Measurements from ENCODE around the gene TRPV3.
"Not testable (repeated sequence)": the region's sequence is repeated elsewhere in the genome, so short reads cannot be mapped to it uniquely, and the experiment has no call there.

The TRPV3 gene

GRCh38 chr17:3524024-3524423 is 33.6 kb downstream of the TRPV3 start:
- no peak for DNase-seq (ENCODE audit: low read depth)

GRCh38 chr17:3519472-3519871 is 38.1 kb downstream of the TRPV3 start:
- not testable (repeated sequence) for DNase-seq (ENCODE audit: low read depth)

GRCh38 chr17:3514873-3515272 is 42.7 kb downstream of the TRPV3 start:
- no peak for DNase-seq (ENCODE audit: low read depth)

- not testable (repeated sequence) for DNase-seq (ENCODE audit: low read depth)
Observed at GRCh38 chr17:3514167-3514566, 43.4 kb downstream of the TRPV3 start.

GRCh38 chr17:3513305-3514035 is 44.1 kb downstream of the TRPV3 start:
- DNase-seq (ENCODE audit: low read depth), result no peak

GRCh38 chr17:3512505-3513171 is 45.0 kb downstream of the TRPV3 start:
- no peak for DNase-seq (ENCODE audit: low read depth)

GRCh38 chr17:3511852-3512504 is 45.6 kb downstream of the TRPV3 start:
- no peak for DNase-seq (ENCODE audit: low read depth)

- DNase-seq (ENCODE audit: low read depth), result no peak
Observed at GRCh38 chr17:3510090-3510489, 47.5 kb downstream of the TRPV3 start.

- DNase-seq (ENCODE audit: low read depth), result no peak
Observed at GRCh38 chr17:3507869-3508268, 49.7 kb downstream of the TRPV3 start.

GRCh38 chr17:3507071-3507470 is 50.5 kb downstream of the TRPV3 start:
- no peak for DNase-seq (ENCODE audit: low read depth)

- DNase-seq (ENCODE audit: low read depth), result no peak
Observed at GRCh38 chr17:3506054-3506453, 51.6 kb downstream of the TRPV3 start.

GRCh38 chr17:3505008-3505407 is 52.6 kb downstream of the TRPV3 start:
- DNase-seq (ENCODE audit: low read depth), result no peak

GRCh38 chr17:3503285-3503684 is 54.3 kb downstream of the TRPV3 start:
- DNase-seq (ENCODE audit: low read depth), result no peak

GRCh38 chr17:3502466-3502865 is 55.1 kb downstream of the TRPV3 start:
- no peak for DNase-seq (ENCODE audit: low read depth)

GRCh38 chr17:3501344-3501743 is 56.3 kb downstream of the TRPV3 start:
- DNase-seq (ENCODE audit: low read depth), result no peak

GRCh38 chr17:3497101-3497500 is 60.5 kb downstream of the TRPV3 start:
- no peak for DNase-seq (ENCODE audit: low read depth)

- DNase-seq (ENCODE audit: low read depth), result no peak
Observed at GRCh38 chr17:3485481-3486068, 72.0 kb downstream of the TRPV3 start.

- no peak for DNase-seq (ENCODE audit: low read depth)
Observed at GRCh38 chr17:3482852-3483251, 74.8 kb downstream of the TRPV3 start.

GRCh38 chr17:3479988-3480387 is 77.6 kb downstream of the TRPV3 start:
- DNase-seq (ENCODE audit: low read depth), result no peak

GRCh38 chr17:3475812-3476610 is 81.6 kb downstream of the TRPV3 start, which contains the start of gene ASPA:
Gene ASPA, plus strand, starts transcription at chr17:3475997. Its CDS starts 163 bp downstream, at chr17:3476160.
- no peak for DNase-seq (ENCODE audit: low read depth)

GRCh38 chr17:3475251-3475685 is 82.3 kb downstream of the TRPV3 start:
- DNase-seq (ENCODE audit: low read depth), result no peak

- DNase-seq (ENCODE audit: low read depth), result no peak
Observed at GRCh38 chr17:3474212-3474611, 83.4 kb downstream of the TRPV3 start.
